Metanephros (tissue), 1 donor: Measurements from ENCODE around the gene IL1RL1. TPM values are rescaled to one million over a fixed set of nuclear protein-coding genes. Genes with fewer than 3 reads are reported as not detected.

ENCODE experiments used
- total RNA-seq: library from RNA; depleted of rRNA; stranded (reverse); fragments of >200 nt; gene quantifications from one replicate; pipeline ENCODE4 v1.2.3, GENCODE V29; 2014

The IL1RL1 gene
- 1.9 TPM for total RNA-seq

GRCh38 chr2:102310964-102311640, at the start of gene IL1RL1:
Gene IL1RL1, plus strand, starts transcription at chr2:102311563. Its CDS starts 26,702 bp downstream, at chr2:102338265.

GRCh38 chr2:102355526-102356380, 44.4 kb downstream of the IL1RL1 start, which contains the start of gene IL18R1:
Gene IL18R1, plus strand, starts transcription at chr2:102355796. Its CDS starts 6,865 bp downstream, at chr2:102362661.

Other genes with a start within 250 kb of the IL1RL1 start
- gene IL1R1, start 168.8 kb upstream of the IL1RL1 start, total RNA-seq, result 18.5 TPM
- 1.2 TPM for gene IL1RL2, start 124.5 kb upstream of the IL1RL1 start, total RNA-seq
- 4.3 TPM for gene IL18R1, start 44.2 kb downstream of the IL1RL1 start, total RNA-seq
- 0.35 TPM for gene IL18RAP, start 111.6 kb downstream of the IL1RL1 start, total RNA-seq
- 12.9 TPM for gene SLC9A4, start 161.7 kb downstream of the IL1RL1 start, total RNA-seq